GM19372 (cell line): ENCODE data around the gene TUBG2.
"Not testable (repeated sequence)": the region's sequence is repeated elsewhere in the genome, so short reads cannot be mapped to it uniquely, and the experiment has no call there.

Experiments used
- ATAC-seq: cut with Tn5 transposase; IDR thresholded peaks from one replicate; pipeline ENCODE4 v1.9.1; 2021; ENCODE audit warnings: mild to moderate bottlenecking, low read depth, moderate library complexity; ENCODE audit not compliant: unreplicated experiment

TUBG2 gene

GRCh38 chr17:42653179-42654124 is 5.6 kb upstream of the TUBG2 start:
- no peak for ATAC-seq

DNA sequence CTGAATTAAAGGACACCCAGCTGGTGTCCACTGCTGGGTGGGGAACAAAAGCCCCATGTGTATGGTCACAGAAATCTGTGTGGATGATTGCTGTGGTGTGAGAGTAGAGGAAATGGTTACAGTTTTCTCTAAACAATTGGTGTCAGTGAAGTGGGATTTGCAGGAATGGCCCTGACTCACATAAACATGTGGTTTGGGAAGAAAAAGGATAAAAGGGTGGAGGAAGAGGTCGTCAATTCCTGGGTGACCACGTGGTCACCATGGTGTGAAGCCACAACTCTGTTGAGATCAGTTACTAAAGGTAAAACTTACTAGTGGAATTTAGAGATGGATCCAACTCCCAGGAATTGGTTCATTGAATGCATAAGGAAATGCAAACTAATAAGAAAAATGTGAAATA is 3.6 kb upstream of the TUBG2 start:
- ATAC-seq, result no peak

DNA sequence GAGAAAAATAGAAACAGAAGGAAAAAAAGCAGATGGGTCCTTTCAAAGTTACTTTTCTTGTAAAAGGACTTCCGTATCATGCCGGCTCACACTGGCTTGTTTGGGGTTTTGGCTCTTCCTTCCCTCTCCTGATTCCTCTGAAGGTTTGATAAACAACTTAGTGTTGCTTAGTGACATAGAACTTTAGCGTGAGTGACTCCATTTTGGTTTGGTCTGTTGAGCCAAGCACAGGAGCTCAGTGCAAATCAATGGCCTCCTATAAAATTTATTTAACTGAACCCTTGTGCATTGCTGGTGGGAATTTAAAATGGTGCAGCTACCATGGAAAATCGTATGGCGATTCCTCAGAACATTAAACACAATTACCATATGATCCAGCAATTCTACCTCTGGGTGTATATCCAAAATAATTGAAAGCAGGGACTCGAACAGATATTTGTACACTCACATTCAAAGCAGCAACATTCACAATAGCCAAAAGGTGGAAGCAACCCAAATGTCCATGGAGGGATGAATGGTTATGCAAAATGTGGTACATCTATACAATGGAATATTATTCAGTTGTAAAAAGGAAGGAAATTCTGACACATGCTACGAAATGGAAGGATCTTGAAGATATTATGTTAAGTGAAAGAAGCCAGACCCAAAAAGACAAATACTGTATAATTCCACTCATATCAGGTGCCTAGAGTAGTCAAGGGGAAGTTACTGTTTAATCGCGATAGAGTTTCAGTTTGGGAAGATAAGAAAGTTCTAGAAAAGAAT is 1.1 kb upstream of the TUBG2 start:
- ATAC-seq, result no peak

GRCh38 chr17:42659932-42660274 is 819 bp downstream of the TUBG2 start:
- not testable (repeated sequence) for ATAC-seq

DNA sequence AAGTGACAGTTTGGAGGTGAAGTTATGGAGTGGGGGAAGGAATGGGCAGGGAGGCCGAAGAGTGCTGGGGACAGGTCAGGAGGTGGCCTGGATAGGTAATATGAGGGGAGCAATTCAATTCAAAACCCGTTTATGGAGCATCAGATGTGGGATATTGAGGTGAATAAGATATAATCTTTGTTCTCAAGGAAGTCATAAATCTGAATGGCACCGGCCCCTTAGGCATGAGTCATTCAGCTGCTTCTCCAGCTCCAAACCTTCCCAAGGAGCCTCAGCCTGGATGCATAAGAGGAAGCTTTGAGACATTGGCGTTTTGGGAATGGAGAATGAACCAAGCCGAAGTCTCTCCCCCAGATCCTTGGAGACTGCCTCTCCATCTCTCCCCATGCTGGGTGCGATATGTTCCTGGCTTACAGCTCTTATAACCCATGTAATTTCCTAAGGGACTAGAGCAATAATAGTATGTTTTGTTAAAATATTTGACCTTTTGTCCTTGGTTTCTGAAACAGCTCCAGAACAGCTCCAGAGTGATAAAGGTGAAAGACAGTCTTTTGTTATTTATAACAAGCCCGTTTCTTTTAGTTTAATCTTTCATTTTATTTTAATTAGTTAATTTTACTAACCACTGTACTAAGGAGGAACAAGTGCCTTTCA is 1.7 kb downstream of the TUBG2 start:
- ATAC-seq, result no peak

GRCh38 chr17:42665581-42666001 is 6.5 kb downstream of the TUBG2 start:
- no peak for ATAC-seq

DNA sequence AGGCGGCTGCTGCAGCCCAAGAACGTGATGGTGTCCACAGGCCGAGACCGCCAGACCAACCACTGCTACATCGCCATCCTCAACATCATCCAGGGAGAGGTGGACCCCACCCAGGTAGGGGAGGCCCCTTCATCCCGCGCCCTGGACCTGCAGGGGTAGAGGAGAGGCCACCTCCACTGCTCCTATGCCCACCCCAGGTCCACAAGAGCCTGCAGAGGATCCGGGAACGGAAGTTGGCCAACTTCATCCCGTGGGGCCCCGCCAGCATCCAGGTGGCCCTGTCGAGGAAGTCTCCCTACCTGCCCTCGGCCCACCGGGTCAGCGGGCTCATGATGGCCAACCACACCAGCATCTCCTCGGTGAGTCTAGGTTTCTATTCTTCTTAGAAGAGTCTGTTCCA is 7.0 kb downstream of the TUBG2 start:
- ATAC-seq, result not testable (repeated sequence)

DNA sequence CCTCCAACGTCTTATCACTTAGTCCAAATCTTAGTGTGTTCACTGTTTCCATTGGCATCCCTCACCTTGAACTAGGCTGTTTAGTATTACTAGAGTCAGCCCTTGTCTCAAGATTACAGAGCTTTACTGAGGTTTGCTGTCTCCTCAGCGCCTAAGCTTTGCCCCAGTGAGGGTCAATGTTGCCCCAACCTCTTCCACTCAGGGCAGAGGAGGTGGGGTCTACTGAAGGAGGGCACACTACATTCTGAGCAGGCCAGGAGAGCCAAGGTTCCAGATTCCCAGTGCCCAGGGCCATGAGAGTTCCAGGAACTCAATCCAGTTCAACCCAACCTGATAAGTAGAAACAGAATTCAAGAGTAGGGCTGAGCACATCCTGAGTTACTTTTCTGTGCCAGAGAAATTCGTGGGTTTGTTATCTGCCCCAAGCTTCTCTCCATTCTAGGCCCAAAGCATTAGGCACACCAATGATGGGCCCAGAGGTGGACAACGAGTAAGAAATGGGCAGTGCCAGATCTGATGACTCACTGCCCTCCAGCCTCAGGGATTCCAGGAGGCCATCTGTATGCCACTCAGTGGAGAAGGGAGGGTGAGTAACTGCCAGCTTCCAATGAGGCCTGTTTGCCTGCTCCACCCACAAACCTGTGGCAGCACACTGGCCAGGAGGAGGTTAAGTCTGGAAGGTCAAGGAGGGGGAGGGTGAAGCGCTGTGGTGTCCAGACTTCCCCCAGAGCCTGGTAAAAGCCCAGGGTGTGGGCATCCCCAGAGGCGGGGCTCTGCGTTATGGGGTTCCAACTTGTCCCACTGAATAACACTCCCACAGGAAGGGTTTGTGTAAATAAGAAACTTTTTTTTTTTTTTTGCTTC is 8.2 kb downstream of the TUBG2 start:
- ATAC-seq, result no peak

DNA sequence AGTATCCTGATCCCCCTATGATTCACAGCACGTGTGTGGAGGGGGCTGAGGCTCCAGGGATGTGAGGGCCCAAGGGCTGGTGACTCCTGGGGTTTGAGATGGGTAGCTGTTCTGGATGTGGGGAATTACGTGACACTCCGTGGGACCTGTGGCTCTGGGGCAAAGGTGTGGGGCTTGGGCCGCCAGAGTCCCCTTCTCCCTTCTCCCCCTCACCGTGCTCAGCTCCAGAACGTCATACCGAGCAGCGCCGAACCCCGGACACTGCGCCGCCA is 10.6 kb downstream of the TUBG2 start:
- ATAC-seq, result no peak

- no peak for ATAC-seq
Measured at GRCh38 chr17:42669977-42670788, 11.1 kb downstream of the TUBG2 start.

DNA sequence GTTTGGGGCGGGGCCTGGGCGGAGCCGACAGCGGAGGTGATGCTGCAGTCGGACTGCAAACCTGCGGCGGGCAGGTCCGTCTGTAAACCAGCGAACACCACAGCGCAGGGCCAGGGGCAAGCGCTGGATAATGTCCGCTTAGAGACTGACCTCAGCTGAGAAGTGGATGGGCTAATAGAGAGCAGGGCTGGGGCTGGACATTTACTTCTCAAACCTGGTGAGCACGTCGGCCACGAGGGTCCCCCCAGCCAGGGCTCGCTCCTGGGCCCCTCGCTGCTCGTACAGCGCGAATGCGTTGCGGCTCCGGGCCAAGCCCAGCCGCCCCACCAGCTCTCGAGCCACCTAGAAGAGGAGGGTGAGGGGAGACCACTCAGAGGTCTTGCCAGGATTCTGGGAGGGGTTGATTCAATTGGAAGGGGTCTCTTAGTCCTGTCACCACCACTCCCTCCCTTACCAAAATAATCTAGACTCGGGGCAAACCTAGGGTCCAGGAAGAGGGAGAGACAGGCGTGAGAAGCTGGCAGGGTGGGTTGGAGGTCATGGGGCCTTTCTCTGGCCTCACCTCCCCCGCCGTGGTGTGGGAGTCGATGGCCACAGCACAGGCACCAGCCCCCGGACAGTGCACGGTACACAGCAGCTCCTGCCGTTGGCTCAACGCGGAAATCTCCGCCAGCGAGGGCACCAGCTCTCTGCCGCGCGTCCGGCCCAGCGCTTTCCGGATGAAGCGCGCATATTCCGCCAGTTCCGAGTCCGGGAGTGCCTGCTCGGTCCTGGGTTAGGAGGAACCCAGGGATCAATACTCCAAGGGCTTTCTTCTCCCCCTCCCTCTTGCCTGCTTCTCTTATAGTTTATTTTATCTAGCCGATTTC is 11.9 kb downstream of the TUBG2 start:
- no peak for ATAC-seq

- ATAC-seq, result no peak
Measured at GRCh38 chr17:42672038-42672437, 13.0 kb downstream of the TUBG2 start.

- no peak for ATAC-seq
Measured at GRCh38 chr17:42673266-42673884, 14.3 kb downstream of the TUBG2 start.

DNA sequence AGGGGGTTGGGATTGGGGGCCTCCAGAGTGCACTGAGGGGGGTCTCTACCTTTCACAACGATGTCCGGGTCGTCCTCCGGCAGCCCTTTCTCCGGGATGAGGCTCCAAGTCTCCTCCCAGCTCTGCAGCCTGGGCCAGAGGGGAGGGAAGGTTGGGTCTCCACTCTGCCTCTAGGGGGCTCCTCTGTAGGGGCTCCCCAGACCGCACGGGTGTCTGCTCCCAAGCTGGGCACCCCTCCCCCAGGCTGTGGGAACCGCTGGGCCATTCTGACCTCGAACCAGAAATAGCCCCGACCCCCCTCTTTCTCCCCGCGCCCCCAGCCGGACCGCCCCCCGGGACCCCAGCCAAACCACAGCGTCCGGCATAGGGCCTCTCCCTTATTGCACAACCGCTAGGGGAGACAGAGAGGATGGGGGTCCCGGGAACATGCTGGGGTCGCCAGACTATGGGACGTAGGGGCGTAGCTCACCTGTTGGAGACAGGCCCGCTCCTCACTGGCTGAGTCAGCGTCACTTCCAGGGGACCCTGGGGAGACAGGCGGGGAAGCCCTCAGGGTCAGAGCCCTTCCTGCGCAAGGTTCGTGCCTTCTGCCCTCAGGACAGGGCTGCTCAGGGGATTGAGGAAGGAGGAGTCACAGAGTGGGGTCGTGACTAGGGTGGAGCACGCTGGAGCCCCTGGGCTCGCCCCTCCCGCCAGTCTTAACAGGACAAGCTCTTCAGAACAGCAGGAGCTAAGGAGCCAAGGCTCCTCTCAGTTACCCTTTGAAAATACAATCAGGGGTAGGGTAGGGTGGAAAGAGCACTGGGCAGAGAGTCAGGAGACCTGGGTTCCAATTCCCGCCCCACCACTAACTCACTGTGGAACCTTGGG is 15.0 kb downstream of the TUBG2 start:
- no peak for ATAC-seq

DNA sequence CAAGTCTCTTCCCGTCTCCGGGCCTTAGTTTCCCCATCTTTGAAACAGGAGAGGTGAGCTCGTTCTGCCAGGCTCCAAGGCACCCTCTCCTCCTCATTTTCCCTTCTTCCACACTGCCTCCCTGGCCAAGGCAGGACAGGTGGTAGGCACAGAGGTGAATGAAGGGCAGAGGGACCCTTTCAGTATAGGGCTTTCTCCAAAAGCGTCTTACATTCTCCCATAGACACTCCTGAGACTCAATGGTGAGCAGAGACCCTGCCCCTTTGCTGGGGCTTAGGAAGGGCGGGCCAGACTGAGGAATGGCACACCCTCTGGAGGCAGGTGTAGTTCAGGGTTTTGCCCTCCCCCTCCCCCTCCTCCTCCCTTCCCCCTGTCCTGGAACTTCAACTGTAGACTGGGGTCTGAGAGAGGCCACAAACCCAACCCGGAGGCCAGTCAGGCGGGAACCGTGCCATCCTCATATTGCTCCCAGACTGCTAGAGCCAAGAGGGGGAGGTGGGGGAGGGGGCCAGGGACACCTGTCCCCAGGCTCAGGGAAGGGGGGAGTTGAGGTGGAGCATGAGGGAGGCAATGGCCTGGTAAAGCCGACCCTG is 15.8 kb downstream of the TUBG2 start:
- ATAC-seq, result no peak

- no peak for ATAC-seq
Measured at GRCh38 chr17:42675348-42675964, 16.4 kb downstream of the TUBG2 start.
